OCI-LY3 (cell line): ENCODE data around the gene DUSP7.

ENCODE experiments used
- H2AFZ ChIP-seq: fragments of 200-600, 300-600 bp; shearing (Covaris generic); 2 replicates; pipeline ENCODE4 v1.6.0; 2014; ENCODE audit warnings: antibody characterized with exemption, low read depth, low read length
- H3K27ac ChIP-seq: fragments of 200-600, 300-600 bp; sonication (generic); 2 replicates; pipeline ENCODE4 v1.5.1; 2014; ENCODE audit warnings: mild to moderate bottlenecking, low read length, moderate library complexity, mixed read lengths
- H3K27me3 ChIP-seq: fragments of 200-600, 300-600 bp; sonication (generic); 2 replicates; pipeline ENCODE4 v1.6.1; 2014; ENCODE audit warnings: low read depth, low read length, mixed read lengths
- H3K36me3 ChIP-seq: fragments of 200-600, 300-600 bp; sonication (generic); replicated peaks from 2 replicates; pipeline ENCODE3; 2014; ENCODE audit warnings: low read depth, low read length, mixed read lengths
- H3K4me1 ChIP-seq: fragments of 300-600, 200-600 bp; sonication (generic); 2 replicates; pipeline ENCODE4 v1.6.1; 2014; ENCODE audit warnings: low read length, mixed read lengths
- H3K4me2 ChIP-seq: fragments of 200-600, 300-600 bp; sonication (generic); 2 replicates; pipeline ENCODE4 v1.6.1; 2014; ENCODE audit warnings: low read length, mixed read lengths
- H3K4me3 ChIP-seq: fragments of 300-600, 200-600 bp; sonication (generic); 2 replicates; pipeline ENCODE4 v1.5.1; 2014; ENCODE audit warnings: antibody characterized with exemption, mild to moderate bottlenecking, low read length, moderate library complexity
- H3K79me2 ChIP-seq: fragments of 300-600, 200-600 bp; shearing (Covaris generic); 2 replicates; pipeline ENCODE4 v1.6.1; 2014; ENCODE audit warnings: mild to moderate bottlenecking, low read length, mixed read lengths
- H3K9ac ChIP-seq: fragments of 300-600, 200-600 bp; shearing (Covaris generic); 2 replicates; pipeline ENCODE4 v1.6.0; 2014; ENCODE audit warnings: mild to moderate bottlenecking, low read length, moderate library complexity
- H3K9me3 ChIP-seq: fragments of 200-600, 300-600 bp; shearing (Covaris generic); 2 replicates; pipeline ENCODE4 v1.6.1; 2014; ENCODE audit warnings: low read length, mixed read lengths; ENCODE audit not compliant: insufficient read depth
- H4K20me1 ChIP-seq: fragments of 200-600, 300-600 bp; sonication (generic); 2 replicates; pipeline ENCODE4 v1.6.1; 2016; ENCODE audit warnings: low read length, mixed read lengths; ENCODE audit not compliant: insufficient read depth
- EZH2phosphoT487 ChIP-seq: fragments of 200-600 bp; shearing (Covaris generic); IDR thresholded peaks from 2 replicates; pipeline ENCODE4 v1.6.1; 2018; ENCODE audit warnings: antibody characterized with exemption, mixed run types, low read depth
- TF ChIP-seq, protein P1 (sequence below): fragments of 200-600, 300-600 bp; sonication (generic); IDR thresholded peaks from 2 replicates; pipeline ENCODE4 v1.5.1; 2014; ENCODE audit warnings: antibody characterized with exemption, low read length, low read depth

The DUSP7 gene

DNA sequence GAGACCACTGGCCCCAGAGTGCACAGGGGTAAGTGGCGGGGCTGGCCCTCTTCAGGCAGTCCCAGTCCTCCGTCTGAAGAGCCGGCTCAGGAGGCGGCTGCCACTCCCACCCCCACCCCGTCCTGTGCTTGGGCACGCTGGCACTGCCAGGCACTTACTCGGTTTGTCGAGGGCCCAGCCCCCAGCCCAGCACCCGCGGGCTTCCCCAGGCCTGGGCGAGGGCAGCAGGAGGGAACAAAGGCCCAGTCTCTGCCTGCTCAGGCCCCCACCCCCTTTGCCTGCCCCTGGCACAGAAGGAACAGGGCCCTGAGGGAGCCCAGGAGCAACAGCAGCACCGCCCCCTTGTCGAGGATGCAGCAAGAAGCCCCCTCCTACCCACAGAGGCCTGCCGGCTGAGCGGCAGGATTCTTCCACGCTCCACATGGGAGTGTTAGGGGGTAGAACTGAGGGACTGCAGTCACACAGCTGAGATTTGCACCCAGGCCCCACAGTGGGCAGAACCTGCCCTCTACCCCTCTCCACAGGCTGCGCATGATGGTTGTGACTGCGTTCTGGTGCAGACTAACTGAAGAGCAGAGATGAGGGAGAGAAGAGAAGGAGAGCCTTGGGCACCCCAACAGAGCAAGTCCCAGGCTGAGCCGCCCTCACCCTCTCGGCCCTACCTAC, 8.9 kb downstream of the DUSP7 start:
- Histone ChIP-seq H2AFZ (no peak overlapping the region), H3K27me3 (peaks cover 10% of the 10 kb centered on the region), H3K27ac (no peak overlapping the region), H3K4me1 (peaks cover 2% of the 10 kb centered on the region; the same call in 1 of the 2 replicates), H3K9me3 (no peaks in the 10 kb centered on the region), H3K4me2 (no peak overlapping the region), H3K4me3 (no peak overlapping the region), H3K79me2 (no peaks in the 10 kb centered on the region), H3K9ac (no peak overlapping the region), H3K36me3 (peaks cover 21% of the 10 kb centered on the region), H4K20me1 (no peaks in the 10 kb centered on the region; the same call in 1 of the 2 replicates)
- no peak for TF ChIP-seq EZH2phosphoT487

DNA sequence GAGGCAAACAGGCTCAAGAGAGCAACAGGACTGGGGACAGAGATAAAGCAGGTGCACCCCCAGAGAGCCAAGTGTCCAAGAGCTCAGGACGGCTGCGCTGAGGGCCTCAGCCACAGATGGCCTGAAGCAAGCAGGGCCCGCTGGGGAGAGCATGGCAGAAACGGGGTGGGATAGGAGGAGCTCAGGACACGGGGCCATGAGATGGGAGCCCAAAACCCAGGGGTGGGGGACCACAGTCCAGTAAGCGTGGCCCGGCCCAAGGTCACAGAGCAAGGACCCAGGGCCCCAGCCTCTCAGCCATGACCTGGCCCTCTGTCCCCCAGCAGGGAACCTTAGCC, 9.5 kb downstream of the DUSP7 start:
- H3K4me2 ChIP-seq, result no peak overlapping the region
- H3K4me3 ChIP-seq, result no peak overlapping the region
- H3K4me1 ChIP-seq, result no peaks in the 10 kb centered on the region

DNA sequence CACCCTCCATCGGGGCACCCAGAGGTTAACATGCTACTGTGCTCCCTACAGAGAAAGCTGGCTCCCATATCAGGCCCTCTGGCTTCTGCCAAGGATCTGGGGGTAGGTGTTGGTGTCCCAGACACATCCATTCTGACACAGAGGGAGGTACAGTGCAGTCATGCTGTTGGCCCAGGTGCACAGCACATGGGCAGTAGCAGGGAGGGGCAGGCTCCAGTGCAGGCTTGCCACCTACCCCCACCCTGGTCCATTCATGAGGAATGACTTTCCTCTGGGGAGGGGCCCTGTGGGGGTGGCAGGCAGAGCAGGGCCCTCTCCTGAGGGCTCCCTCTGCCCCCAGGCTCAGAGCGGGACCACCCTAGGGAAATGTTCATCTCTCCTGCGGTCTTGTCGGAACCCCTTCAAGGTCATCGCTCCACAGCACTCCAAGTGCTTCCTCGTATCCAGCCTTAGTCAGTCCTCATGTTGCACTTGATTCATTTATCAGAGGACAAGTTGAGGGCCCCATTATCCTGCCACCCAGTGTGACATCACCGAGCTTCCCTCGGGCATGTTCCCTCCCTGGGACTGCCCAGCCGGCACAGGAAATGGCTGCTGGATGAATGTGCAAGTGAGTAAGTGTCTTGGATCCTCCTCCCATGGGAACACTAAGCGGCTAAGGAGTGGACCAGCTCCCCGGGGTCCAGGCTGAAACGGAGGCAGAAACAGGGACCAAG, 10.0 kb downstream of the DUSP7 start:
- no peaks in the 10 kb centered on the region for H3K4me1 ChIP-seq
- TF ChIP-seq, protein P1, sequence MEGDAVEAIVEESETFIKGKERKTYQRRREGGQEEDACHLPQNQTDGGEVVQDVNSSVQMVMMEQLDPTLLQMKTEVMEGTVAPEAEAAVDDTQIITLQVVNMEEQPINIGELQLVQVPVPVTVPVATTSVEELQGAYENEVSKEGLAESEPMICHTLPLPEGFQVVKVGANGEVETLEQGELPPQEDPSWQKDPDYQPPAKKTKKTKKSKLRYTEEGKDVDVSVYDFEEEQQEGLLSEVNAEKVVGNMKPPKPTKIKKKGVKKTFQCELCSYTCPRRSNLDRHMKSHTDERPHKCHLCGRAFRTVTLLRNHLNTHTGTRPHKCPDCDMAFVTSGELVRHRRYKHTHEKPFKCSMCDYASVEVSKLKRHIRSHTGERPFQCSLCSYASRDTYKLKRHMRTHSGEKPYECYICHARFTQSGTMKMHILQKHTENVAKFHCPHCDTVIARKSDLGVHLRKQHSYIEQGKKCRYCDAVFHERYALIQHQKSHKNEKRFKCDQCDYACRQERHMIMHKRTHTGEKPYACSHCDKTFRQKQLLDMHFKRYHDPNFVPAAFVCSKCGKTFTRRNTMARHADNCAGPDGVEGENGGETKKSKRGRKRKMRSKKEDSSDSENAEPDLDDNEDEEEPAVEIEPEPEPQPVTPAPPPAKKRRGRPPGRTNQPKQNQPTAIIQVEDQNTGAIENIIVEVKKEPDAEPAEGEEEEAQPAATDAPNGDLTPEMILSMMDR, result no peak
- no peak for TF ChIP-seq EZH2phosphoT487
- no peak overlapping the region for H2AFZ ChIP-seq
- H4K20me1 ChIP-seq, result no peaks in the 10 kb centered on the region
- no peak overlapping the region for H3K9ac ChIP-seq
- no peaks in the 10 kb centered on the region for H3K79me2 ChIP-seq
- no peak overlapping the region for H3K27ac ChIP-seq
- H3K27me3 ChIP-seq, result peaks cover 18% of the 10 kb centered on the region
- no peaks in the 10 kb centered on the region for H3K9me3 ChIP-seq
- peaks cover 14% of the 10 kb centered on the region for H3K36me3 ChIP-seq
- H3K4me3 ChIP-seq, result no peak overlapping the region
- H3K4me2 ChIP-seq, result no peak overlapping the region

More for the DNA sequence above, 9.5 kb downstream of the DUSP7 start:
- Histone ChIP-seq H3K27ac (no peak overlapping the region), H3K9me3 (no peaks in the 10 kb centered on the region), H3K9ac (no peak overlapping the region), H3K36me3 (peaks cover 18% of the 10 kb centered on the region), H4K20me1 (no peaks in the 10 kb centered on the region), H3K79me2 (no peaks in the 10 kb centered on the region), H2AFZ (no peak overlapping the region), H3K27me3 (peaks cover 12% of the 10 kb centered on the region)
- TF ChIP-seq EZH2phosphoT487, result no peak
- TF ChIP-seq, protein P1, result no peak

DNA sequence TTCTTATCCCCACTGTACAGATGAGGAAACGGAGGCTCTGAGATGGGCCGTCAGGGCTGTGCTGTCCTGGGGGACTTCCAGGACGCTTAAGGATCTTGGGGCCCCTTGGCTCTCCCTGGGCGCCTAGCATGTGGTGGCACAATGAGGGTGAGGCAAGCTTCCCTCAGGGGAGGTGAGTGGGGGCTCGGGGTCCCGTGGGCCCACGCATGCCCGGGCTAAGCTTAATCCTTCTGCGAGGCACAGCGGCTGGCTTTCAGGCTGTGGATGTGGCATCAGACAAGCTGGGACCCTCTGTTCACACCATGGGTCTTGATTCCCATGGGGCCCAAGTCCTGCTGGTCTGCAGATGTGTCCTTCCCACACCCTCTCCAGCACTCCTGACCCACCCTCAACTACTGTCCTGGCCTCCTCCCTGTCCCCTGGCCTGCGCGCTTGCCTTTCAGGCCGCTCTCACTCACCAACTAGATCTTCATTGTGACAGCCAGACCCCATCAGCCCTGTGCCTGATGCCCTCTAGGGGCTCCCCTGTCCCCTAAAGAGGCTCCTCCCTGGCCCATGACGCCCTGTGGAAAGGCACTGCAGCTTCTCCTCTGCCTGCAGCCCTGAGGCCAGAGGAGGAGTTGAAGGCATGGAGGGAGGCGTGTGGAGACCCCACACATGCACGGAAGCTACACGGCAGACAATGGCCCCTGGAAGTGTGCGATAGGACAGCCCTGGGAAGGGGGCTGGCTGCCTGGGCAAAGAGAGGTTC, 11.3 kb downstream of the DUSP7 start:
- H2AFZ ChIP-seq, result no peak overlapping the region
- H3K27me3 ChIP-seq, result peaks cover 22% of the 10 kb centered on the region
- no peak overlapping the region for H3K27ac ChIP-seq
- no peak overlapping the region for H3K9ac ChIP-seq
- no peaks in the 10 kb centered on the region for H3K4me1 ChIP-seq
- no peaks in the 10 kb centered on the region for H3K9me3 ChIP-seq
- H3K4me3 ChIP-seq, result no peak overlapping the region
- H4K20me1 ChIP-seq, result no peaks in the 10 kb centered on the region
- H3K79me2 ChIP-seq, result no peaks in the 10 kb centered on the region
- H3K36me3 ChIP-seq, result peaks cover 3% of the 10 kb centered on the region
- H3K4me2 ChIP-seq, result no peak overlapping the region
- no peak for TF ChIP-seq EZH2phosphoT487
- TF ChIP-seq, protein P1, result 0 out of 2 replicates have a peak, but pooled peaks have one; percentile 11
